ENCODE results near the gene GOLPH3L.
A peak's percentile ranks its signal among the peaks of the same experiment; 100 is the strongest.
"Not testable (repeated sequence)": the region's sequence is repeated elsewhere in the genome, so short reads cannot be mapped to it uniquely, and the experiment has no call there.

The GOLPH3L gene

GRCh38 chr1:150696995-150697927, at the start of gene GOLPH3L:
GOLPH3L (minus strand) TSS chr1:150697154; CDS start chr1:150694838, 2,316 bp downstream.
- peak; percentile 90 for FAIRE-seq

DNA sequence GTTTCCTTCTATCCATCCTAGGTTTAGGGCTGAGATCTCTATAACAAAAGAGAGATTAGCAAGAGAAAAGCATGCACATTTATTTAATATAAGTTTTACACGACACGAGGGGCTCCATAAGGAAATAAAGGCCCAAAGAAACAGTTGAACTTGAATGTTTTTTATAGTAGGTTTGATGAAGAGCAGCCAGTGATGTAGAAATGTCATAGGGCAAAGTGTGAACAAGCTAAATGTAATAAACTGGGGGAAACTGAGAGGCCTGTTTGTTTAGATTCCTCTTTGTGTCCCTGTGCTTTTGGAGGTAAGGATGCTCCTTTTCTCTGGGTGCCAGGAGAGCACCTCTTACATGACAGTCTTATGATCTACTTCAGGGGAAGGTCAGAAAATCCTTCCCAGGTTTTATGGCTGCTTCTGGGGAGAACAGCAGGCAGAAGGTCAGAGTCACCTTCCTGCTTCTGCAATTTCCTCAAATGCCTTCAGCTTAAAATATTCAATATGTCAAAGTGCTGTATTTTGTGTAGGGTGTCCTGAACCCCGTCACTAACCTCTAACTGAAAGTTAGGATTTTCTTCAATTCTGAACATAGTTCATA, 33.3 kb upstream of the GOLPH3L start:
- FAIRE-seq = no peak

GRCh38 chr1:150724336-150724735, 27.4 kb upstream of the GOLPH3L start:
- FAIRE-seq = no peak

- no peak for FAIRE-seq
Observed at GRCh38 chr1:150720703-150721102, 23.7 kb upstream of the GOLPH3L start, which contains the start of gene HORMAD1. HORMAD1 (minus strand) TSS chr1:150720895; CDS start chr1:150719505, 1,390 bp downstream.

DNA sequence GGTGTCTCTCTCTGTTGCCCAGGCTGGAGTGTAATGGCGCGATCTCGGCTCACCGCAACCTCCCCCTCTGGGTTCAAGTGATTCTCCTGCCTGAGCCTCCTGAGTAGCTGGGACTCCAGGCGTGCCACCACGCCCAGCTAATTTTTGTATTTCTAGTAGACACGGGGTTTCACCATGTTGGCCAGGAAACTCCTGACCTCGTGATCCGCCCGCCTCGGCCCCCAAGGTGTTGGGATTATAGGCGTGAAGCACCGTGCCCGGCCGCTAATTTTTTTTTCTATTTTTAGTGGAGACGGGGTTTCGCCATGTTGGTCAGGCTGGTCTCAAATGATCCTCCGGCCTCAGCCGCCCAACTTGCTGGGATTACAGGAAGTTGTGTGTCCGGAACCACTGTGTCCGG, 23.1 kb upstream of the GOLPH3L start:
- no peak for FAIRE-seq

GRCh38 chr1:150718225-150718891, 21.4 kb upstream of the GOLPH3L start:
- FAIRE-seq = no peak

- not testable (repeated sequence) for FAIRE-seq
Observed at GRCh38 chr1:150709031-150709430, 12.1 kb upstream of the GOLPH3L start.

DNA sequence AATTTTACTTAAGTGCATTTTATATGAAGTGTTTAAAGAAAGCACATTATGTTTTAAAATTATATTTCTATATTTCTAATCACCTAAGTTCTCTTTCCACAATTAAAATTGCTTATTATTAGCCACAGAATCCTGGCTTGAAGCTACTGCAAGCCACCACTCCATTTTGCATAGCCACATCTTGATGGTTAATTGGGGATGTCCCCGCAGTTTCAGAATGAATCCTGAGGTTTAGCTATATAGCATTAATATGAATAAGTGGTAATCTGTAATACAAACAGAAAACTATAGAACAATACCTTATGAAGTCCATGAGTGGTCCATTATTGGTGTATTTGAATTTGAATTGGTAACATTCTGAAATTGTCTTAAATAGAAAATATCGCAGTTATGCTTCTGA, 11.6 kb upstream of the GOLPH3L start:
- no peak for FAIRE-seq

- no peak for FAIRE-seq
Observed at GRCh38 chr1:150706091-150706490, 9.1 kb upstream of the GOLPH3L start.

- FAIRE-seq = no peak
Observed at GRCh38 chr1:150703427-150703826, 6.5 kb upstream of the GOLPH3L start.

- no peak for FAIRE-seq
Observed at GRCh38 chr1:150696590-150696989, 364 bp downstream of the GOLPH3L start.

DNA sequence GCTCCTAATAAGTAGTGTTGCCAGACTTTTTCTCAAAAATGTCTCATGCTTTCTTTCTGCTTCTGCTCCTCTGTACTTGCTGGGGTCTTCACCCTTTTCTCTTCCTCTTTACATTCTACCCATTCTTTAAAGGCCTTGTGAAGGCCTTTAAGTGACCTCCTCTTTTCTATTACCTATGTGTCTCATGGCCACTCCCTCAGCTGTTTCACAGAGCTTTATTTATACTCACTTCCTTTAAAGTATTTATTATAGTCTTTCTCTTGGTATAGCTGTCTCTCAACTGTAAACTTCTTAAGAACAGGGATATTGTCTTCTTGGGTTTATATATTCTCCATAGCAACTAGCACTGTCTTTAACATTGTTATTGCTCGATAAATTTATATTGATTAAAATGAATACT, 792 bp downstream of the GOLPH3L start:
- FAIRE-seq = no peak

DNA sequence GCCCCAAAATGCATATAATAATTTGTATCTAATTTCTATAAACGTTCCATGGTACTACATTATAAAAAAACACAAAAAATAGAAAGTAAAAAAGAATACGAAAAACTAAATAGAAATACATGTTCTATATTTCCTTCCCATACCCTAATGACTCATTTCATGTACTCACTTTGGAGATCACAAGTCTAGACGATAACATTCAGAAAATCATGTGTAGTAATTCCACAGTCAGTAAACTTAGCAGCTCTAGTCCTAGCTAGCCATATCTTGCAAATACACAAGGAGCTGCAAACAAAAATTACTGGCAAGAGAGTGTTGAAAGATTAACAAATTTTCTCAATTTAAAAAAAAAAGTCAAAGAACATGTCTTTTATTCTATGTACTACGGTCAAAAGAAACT, 1.4 kb downstream of the GOLPH3L start:
- FAIRE-seq = no peak

DNA sequence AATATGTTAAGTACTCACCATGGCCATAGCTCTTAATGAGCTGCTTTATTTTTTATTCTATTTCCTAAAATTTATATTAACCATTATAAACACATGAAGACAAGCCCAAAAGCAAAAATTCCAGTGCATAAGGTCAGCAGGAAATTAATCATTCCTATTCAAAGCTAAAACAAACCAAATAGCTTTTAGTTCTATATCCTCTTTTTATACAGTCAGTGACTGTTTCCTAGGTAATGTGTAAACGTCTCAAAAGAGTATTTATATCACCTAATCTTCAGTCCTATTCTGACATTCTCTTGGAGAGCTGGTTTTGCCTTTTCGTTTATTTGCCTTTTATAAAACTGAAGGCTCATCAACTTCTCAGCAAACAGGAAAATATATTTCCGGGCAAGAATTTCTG, 4.2 kb downstream of the GOLPH3L start:
- no peak for FAIRE-seq

DNA sequence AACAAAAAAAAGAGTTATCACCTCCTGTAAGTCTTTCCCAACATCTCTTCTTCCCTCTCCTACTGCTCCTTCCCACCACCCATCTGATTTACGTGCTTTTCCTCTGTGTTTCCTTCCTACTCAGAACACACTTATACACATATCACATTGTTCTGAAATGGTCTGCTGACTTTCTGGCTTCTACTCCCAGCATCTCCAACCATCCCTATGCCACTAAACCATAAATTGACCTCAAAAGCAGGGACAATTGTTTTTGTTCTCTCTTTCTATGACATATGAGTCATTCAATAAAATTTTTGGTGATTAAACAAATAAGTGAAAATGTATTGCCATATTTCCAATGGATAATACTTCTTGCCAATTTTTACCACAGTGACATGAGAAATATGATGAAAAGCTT, 8.2 kb downstream of the GOLPH3L start:
- FAIRE-seq = no peak

GRCh38 chr1:150686275-150686674, 10.7 kb downstream of the GOLPH3L start:
- no peak for FAIRE-seq

GRCh38 chr1:150683914-150684313, 13.0 kb downstream of the GOLPH3L start:
- no peak for FAIRE-seq

- FAIRE-seq = no peak
Observed at GRCh38 chr1:150678988-150679387, 18.0 kb downstream of the GOLPH3L start.

DNA sequence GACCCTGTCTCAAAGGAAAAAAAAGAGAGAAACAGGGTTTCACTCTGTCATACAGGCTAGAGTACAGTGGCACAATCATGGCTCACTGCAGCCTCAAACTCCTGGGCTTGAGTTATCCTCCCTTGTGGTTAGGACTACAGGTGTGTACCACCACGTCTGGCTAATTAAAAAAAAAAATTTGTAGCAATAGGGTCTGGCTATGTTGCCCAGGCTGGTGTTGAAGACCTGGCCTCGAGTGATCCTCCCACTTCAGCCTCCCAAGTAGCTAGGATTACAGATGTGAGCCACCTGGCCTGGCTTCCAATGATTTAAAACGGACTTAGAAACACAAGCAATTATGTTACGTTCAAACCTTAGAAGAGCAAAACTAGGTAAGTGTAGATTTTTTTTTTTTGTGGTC, 22.1 kb downstream of the GOLPH3L start:
- FAIRE-seq = no peak

DNA sequence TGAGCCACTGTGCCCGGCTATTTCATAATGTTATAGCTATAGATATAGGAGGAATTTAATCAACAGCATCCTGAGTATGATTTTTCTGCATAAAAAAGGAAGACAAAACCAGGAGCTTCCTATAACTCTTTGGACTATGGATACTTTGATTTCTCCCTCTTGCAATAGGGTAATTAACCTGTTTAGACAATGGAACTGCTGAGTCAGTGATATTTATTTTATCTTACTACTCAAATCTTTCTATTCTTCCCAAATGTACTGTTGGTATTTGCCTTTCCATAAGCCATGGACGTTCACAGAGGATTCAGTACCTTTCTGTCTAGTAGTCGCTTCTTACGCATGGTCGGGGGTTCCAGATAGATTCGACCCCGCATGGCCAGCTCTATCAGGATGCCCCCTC, 33.6 kb downstream of the GOLPH3L start:
- FAIRE-seq = no peak

- no peak for FAIRE-seq
Observed at GRCh38 chr1:150662811-150663210, 34.1 kb downstream of the GOLPH3L start.

GRCh38 chr1:150661156-150661555, 35.8 kb downstream of the GOLPH3L start:
- FAIRE-seq = no peak

DNA sequence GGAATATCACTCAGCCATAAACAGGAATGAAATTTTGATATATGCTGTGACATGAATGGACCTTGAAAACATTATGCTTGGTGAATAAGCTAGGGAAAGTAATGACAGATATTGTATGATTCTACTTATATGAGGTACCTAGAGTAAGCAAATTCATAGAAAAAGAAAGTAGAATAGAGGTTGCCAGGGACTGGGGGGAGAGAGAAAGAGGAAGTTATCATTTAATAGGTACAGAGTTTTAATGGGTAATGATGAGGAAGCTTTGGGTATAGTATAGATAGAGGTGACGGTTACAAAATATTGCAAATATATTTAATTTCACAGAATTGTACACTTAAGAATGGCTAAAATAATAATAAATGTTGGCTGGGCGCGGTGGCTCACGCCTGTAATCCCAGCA, 36.4 kb downstream of the GOLPH3L start:
- no peak for FAIRE-seq

DNA sequence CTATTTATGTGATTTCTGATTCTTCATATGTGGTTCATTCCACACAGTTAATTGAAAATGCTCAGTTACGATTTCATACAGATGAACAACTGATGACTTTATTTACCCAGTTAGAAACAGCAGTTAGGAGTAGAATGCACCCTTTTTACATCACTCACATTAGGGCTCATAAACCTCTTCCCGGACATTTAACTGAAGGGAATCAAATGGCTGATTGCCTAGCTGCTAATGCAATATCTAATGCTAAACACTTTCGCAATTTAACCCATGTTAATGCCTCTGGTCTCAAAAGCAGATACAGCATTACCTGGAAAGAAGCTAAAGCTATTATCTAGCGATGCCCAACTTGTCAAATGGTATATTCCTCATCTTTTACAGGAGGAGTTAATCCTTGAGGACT, 39.9 kb downstream of the GOLPH3L start:
- FAIRE-seq = not testable (repeated sequence)
